GM18507 (cell line): Measurements from ENCODE around the gene TINAG.
A peak's percentile ranks its signal among the peaks of the same experiment; 100 is the strongest.

ENCODE experiments used
- DNase-seq: peaks from one replicate; pipeline ENCODE4 v3.0.0; 2011; ENCODE audit warnings: low read depth; ENCODE audit not compliant: insufficient read length; ENCODE audit errors: extremely low spot score
- FAIRE-seq: peaks from 2 replicates; lab custom pipeline; 2011; peaks lifted over from hg19 to GRCh38; lab: Jason Lieb, UNC

TINAG gene

GRCh38 chr6:54404791-54405190, 96.5 kb downstream of the TINAG start:
- FAIRE-seq (no peak), DNase-seq (no peak)

DNA sequence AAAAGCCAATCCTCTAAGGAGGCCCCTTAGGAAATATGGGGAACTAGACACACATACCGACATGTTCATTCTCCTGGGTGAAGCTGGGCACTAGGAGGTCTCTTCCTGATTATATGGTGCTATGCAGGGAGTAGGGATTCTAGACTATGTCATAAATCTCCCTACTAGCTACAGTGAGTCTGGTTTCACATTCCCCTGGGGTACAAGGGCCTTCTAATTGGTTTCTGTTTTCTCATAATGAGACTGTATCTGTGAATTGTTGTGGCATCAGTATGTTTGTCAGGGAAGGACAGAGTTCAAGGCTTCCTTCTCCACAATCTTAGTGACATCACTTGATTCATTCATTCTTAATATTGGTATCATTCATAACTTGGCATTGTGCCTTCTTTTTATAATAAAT, 103.5 kb downstream of the TINAG start:
- DNase-seq (no peak), FAIRE-seq (no peak)

DNA sequence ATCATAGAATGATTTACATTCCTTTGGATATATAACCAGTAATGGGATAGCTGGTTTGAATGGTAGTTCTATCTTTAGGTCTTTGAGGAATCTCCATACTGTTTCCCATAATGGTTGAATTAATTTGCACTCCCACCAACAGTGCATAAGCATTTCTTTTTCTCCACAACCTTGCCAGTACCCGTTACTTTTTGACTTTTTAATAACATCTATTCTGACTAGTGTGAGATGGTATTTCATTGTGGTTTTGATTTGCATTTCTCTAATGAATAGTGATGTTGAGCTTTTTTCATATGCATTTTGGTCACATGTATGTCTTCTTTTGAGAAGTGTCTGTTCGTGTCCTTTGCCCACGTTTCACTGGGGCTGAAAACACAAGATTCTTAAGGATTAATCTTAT, 107.3 kb downstream of the TINAG start:
- DNase-seq (no peak), FAIRE-seq (no peak)

GRCh38 chr6:54419885-54420284, 111.6 kb downstream of the TINAG start:
- no peak for DNase-seq
- no peak for FAIRE-seq

GRCh38 chr6:54426995-54427394, 118.8 kb downstream of the TINAG start:
- DNase-seq (no peak), FAIRE-seq (peak; percentile 33)

- peak; percentile 15 for FAIRE-seq
These were observed 119.2 kb downstream of the TINAG start for GRCh38 chr6:54427396-54427937.

GRCh38 chr6:54428431-54428830, 120.2 kb downstream of the TINAG start:
- DNase-seq (peak; percentile 1), FAIRE-seq (peak; percentile 84)

More at GRCh38 chr6:54427396-54427937, 119.2 kb downstream of the TINAG start:
- DNase-seq = no peak

DNA sequence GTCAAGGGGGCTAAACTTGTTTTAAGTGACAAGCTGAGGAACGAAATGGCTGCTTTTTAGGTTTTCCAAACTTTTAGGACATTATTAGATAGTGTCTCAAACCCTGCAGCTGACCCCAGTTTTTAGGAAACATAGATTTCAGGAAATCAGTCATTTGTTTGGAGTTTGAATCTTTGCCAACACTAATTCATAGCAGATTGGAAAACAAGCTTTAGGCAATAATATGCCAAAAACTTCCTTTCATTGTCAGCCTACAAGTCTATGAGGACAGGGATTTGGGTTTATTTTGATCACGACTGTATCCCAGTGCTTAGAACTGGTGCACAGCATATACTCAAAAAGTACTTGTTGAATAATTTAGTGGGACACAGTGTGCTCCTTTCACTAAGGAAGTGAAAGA, 123.2 kb downstream of the TINAG start:
- FAIRE-seq (no peak), DNase-seq (no peak)
